Skeletal muscle tissue (tissue), 4 donors: ENCODE results near the gene TESK2. TPM values are rescaled to one million over a fixed set of nuclear protein-coding genes. Genes with fewer than 3 reads are reported as not detected.

Experiments
- H3K27ac ChIP-seq: one replicate; pipeline ENCODE4 v1.7.0; 2013; ENCODE audit warnings: mild to moderate bottlenecking, low read depth, low read length, inconsistent platforms
- H3K27me3 ChIP-seq, 3 donors: one replicate each; pipeline ENCODE4 v1.7.0; 2013; ENCODE audit warnings: low read length in 3 of 3; ENCODE audit not compliant: control insufficient read depth in 3 of 3, insufficient read depth in 3 of 3
- H3K36me3 ChIP-seq, 3 donors: one replicate each; pipeline ENCODE4 v1.7.0; 2013; ENCODE audit warnings: low read length in 3 of 3; ENCODE audit not compliant: control insufficient read depth in 3 of 3, insufficient read depth in 3 of 3
- H3K4me1 ChIP-seq, 3 donors: one replicate each; pipeline ENCODE4 v1.7.0; 2013; ENCODE audit warnings: low read length in 3 of 3, mild to moderate bottlenecking in 3 of 3; ENCODE audit not compliant: control insufficient read depth in 3 of 3, insufficient read depth in 3 of 3
- H3K4me3 ChIP-seq, 3 donors: one replicate each; pipeline ENCODE4 v1.7.0; 2013; ENCODE audit warnings: low read length in 3 of 3
- H3K9ac ChIP-seq, 3 donors: one replicate each; pipeline ENCODE4 v1.7.0; 2013; ENCODE audit warnings: low read length in 3 of 3, mild to moderate bottlenecking in 3 of 3, moderate library complexity in 2 of 3, low read depth in 1 of 3
- H3K9me3 ChIP-seq, 3 donors: one replicate each; pipeline ENCODE4 v1.7.0; 2013; ENCODE audit warnings: low read length in 3 of 3; ENCODE audit not compliant: control insufficient read depth in 3 of 3
- total RNA-seq: library from RNA; depleted of rRNA; stranded (reverse); fragments of >200 nt; gene quantifications from one replicate; pipeline ENCODE4 v1.2.3, GENCODE V29; 2014
- donor health status: Osteomylitis.

TESK2 gene
- total RNA-seq, 1 donor from 2014 or later = 2.6 TPM

- no peaks in the 10 kb centered on the region for H3K9me3 ChIP-seq
- H3K27me3 ChIP-seq = no peaks in the 10 kb centered on the region
- peaks cover 0 to 3% (median 0%) of the 10 kb centered on the region in 3 donors for H3K36me3 ChIP-seq
- no peak overlapping the region for H3K4me3 ChIP-seq
- no peaks in the 10 kb centered on the region for H3K4me1 ChIP-seq
- H3K27ac ChIP-seq = no peak overlapping the region
- no peak overlapping the region for H3K9ac ChIP-seq
Observed at GRCh38 chr1:45452503-45452902, 38.5 kb downstream of the TESK2 start.

DNA sequence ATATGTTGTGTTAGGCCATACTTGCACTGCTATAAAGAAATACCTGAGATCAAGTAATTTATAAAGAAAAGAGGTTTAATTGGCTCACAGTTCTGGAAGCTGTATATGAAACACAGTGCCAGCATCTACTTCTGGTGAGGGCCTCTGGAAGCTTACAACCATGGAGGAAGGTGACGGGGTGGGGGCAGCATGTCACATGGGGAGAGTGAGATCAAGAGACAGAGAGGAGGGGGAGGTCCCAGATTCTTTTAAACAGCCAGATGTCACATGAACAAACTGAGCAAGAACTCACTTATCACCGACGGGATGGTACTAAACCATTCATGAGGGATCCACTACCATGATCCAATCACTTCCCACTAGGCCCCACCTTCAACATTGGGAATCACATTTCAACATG lies 42.6 kb downstream of the TESK2 start:
- Histone ChIP-seq H3K4me1 (no peaks in the 10 kb centered on the region), H3K27ac (no peak overlapping the region), H3K9me3 (no peaks in the 10 kb centered on the region), H3K27me3 (no peaks in the 10 kb centered on the region), H3K36me3 (peaks cover 0 to 3% (median 0%) of the 10 kb centered on the region in 3 donors), H3K9ac (no peak overlapping the region), H3K4me3 (no peak overlapping the region)

DNA sequence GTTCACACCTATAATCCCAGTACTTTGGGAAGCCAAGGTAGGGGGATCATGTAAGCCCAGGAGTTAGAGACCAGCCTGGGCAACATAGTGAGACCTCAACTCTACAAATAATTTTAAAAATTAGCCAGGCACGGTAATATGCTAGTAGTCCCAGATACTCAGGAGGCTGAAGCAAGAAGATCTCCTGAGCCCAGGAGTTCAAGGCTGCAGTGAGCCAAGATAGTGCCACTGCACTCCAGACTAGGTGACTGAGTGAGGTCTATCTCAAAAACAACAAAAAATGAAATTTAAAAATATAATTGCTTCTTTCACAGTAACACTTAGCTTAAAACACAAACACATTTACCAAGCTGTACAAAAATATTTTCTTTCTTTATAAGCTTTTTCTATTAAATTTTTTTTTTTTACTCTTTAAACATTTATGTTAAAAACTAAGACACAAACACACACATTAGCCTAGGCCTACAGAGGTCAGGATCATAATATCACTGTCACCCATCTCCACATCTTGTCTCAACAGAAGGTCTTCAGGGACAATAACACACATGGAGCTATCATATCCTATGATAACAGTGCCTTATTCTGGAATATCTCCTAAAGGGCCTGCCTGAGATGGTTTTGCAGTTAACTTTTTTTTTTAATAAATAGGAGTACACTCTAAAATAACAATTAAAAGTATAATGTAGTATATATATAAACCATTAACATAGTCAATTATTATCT lies 43.9 kb downstream of the TESK2 start:
- Histone ChIP-seq H3K4me1 (peaks cover 0 to 7% (median 0%) of the 10 kb centered on the region in 3 donors), H3K36me3 (no peaks in the 10 kb centered on the region), H3K27ac (no peak overlapping the region), H3K4me3 (no peak overlapping the region), H3K27me3 (no peaks in the 10 kb centered on the region), H3K9me3 (no peaks in the 10 kb centered on the region), H3K9ac (no peak overlapping the region)

- H3K36me3 ChIP-seq = no peaks in the 10 kb centered on the region
- no peak overlapping the region for H3K9ac ChIP-seq
- H3K27me3 ChIP-seq = no peaks in the 10 kb centered on the region
- H3K27ac ChIP-seq = no peak overlapping the region
- no peak overlapping the region for H3K4me3 ChIP-seq
- peaks cover 0 to 7% (median 0%) of the 10 kb centered on the region in 3 donors for H3K4me1 ChIP-seq
- H3K9me3 ChIP-seq = no peaks in the 10 kb centered on the region
Observed at GRCh38 chr1:45446530-45446929, 44.4 kb downstream of the TESK2 start.

DNA sequence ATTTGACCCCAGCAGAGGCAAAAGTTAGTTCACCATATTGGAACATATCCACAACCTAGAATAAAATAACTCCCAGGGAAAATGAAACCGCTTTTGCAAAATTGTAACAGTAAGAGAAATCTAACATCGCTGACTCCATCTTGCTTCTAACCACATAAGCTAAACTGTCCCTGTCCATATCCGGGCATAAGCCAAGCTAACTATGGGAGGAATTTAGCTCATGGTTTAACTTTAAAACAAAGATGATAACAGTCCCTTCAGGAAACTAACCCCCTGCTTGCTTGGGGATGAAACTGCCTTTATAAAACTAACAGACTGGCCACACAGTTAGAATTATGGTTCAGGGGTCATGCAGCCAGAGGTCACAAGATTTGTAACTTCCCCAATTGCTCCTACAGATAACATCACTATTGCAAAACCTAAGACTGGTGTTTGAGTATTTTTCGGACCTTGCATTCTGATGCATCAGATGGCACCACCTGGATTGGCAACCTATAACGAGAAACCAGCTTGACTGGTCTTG lies 46.3 kb downstream of the TESK2 start:
- no peak overlapping the region for H3K27ac ChIP-seq
- no peak overlapping the region for H3K9ac ChIP-seq
- H3K36me3 ChIP-seq = no peaks in the 10 kb centered on the region
- no peaks in the 10 kb centered on the region for H3K9me3 ChIP-seq
- no peaks in the 10 kb centered on the region for H3K27me3 ChIP-seq
- H3K4me1 ChIP-seq = peaks cover 0 to 7% (median 0%) of the 10 kb centered on the region in 3 donors
- H3K4me3 ChIP-seq = no peak overlapping the region

DNA sequence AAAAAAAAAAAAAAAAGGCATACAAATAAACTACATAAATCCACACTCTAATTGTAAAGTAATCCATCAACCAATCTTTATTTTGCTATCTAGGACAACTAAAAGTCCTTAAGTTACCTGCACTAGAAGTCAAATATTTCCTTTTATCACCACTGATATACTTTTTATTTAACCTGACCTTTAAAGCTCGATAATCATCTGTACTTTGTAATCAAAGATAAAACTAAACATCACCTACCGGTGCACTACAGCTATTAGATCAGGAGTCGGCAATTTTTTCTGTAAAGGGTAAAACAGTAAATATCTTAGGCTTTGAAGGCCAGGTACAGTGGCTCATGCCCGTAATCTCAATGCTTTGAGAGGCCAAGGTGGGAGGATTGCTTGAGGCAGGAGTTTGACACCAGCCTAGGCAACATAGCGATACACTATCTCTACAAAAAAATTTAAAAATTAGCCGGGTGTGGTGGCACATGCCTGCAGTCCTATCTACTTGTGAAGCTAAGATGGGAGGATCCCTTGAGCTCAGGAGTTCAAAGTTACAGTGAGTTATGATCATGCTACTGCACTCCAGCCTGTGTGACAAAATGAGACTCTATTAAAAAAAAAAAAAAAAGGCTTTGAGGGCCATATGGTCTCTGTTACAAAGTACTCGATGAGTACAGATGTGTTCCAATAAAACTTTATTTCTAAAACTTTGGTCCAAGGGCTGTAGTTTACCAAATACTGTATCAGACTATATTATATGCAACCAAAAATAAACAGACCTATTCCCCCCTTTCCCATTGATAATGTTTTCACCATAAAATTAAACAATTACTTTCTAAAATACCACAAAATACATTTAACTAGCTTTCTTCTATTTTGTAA lies 47.1 kb downstream of the TESK2 start:
- H3K36me3 ChIP-seq = no peaks in the 10 kb centered on the region
- peaks cover 0 to 7% (median 0%) of the 10 kb centered on the region in 3 donors for H3K4me1 ChIP-seq
- H3K9me3 ChIP-seq = no peaks in the 10 kb centered on the region
- H3K4me3 ChIP-seq = no peak overlapping the region
- no peak overlapping the region for H3K9ac ChIP-seq
- no peaks in the 10 kb centered on the region for H3K27me3 ChIP-seq
- H3K27ac ChIP-seq = no peak overlapping the region

DNA sequence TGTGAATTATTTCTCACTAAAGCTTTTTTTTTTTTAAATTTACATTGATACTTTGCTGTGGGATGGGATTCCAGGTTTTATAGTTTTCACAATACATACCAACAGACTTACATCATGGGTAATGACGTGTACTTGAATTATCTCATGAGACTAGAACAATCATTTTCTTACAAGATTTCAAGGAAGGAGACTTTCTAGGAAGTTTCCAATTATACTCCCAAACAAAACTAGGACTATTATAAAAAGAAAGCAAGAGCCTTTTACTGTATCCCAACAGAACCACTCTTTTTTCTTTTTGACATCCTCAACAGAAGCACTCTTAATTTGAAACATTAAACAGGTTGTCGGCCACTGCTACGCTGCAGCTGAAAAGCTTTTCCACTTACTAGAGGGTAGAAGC lies 48.7 kb downstream of the TESK2 start:
- Histone ChIP-seq H3K4me1 (peaks cover 0 to 7% (median 0%) of the 10 kb centered on the region in 3 donors), H3K27ac (no peak overlapping the region), H3K9ac (no peak overlapping the region), H3K9me3 (no peaks in the 10 kb centered on the region), H3K36me3 (no peaks in the 10 kb centered on the region), H3K4me3 (no peak overlapping the region), H3K27me3 (no peaks in the 10 kb centered on the region)

GRCh38 chr1:45437323-45437722 lies 53.6 kb downstream of the TESK2 start:
- peaks cover 0 to 2% (median 0%) of the 10 kb centered on the region in 3 donors for H3K4me1 ChIP-seq
- no peaks in the 10 kb centered on the region for H3K9me3 ChIP-seq
- H3K9ac ChIP-seq = no peak overlapping the region
- H3K27me3 ChIP-seq = no peaks in the 10 kb centered on the region
- no peak overlapping the region for H3K4me3 ChIP-seq
- H3K36me3 ChIP-seq = no peaks in the 10 kb centered on the region
- H3K27ac ChIP-seq = no peak overlapping the region

DNA sequence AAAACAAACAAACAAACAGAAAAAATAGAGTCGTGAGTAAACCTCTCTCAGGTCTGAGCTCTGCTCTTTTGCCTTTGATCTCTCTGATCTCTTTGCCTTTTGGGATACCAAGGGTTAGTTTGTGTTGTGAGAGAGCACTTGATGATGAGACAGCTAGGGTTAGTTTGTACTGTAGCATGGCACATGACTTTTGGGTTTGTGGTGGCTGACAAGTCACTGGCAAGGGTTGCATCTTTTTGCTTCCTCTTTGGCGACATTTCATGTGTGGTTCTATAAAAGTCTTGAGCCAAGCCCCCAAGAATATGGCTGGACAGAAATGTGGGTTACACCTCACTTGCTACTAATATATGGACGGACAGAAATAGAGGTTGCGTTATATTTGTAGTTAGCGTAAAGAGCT lies 60.5 kb downstream of the TESK2 start:
- Histone ChIP-seq H3K4me3 (no peak overlapping the region), H3K9ac (no peak overlapping the region), H3K27me3 (no peaks in the 10 kb centered on the region), H3K36me3 (no peaks in the 10 kb centered on the region), H3K27ac (no peak overlapping the region), H3K9me3 (no peaks in the 10 kb centered on the region), H3K4me1 (peaks cover 0 to 6% (median 5%) of the 10 kb centered on the region in 3 donors)
